GM23338 (cell line): Measurements from ENCODE around the gene SNX22. TPM values are rescaled to one million over a fixed set of nuclear protein-coding genes. Genes with fewer than 3 reads are reported as not detected.
A peak's percentile ranks its signal among the peaks of the same experiment; 100 is the strongest.

ENCODE experiments used
- ATAC-seq: fragments of 200-7000 bp; cut with Tn5 transposase; 3 replicates; pipeline ENCODE4 v1.9.1; 2020
- DNase-seq: peaks from one replicate; pipeline ENCODE4 v3.0.0-alpha.2; 2015; ENCODE audit warnings: low spot score
- H2AFZ ChIP-seq: fragments of 200-600 bp; sonication (generic); 2 replicates; pipeline ENCODE4 v1.8.0; 2016; ENCODE audit warnings: antibody characterized with exemption, mild to moderate bottlenecking, moderate library complexity
- H3F3A ChIP-seq: fragments of 200-600 bp; sonication (generic); replicated peaks from 2 replicates; pipeline ENCODE4 v1.8.0; 2017; ENCODE audit warnings: antibody characterized with exemption, mixed run types, low read depth
- H3K27ac ChIP-seq: fragments of 200-600 bp; sonication (generic); 2 replicates; pipeline ENCODE4 v1.6.1; 2016; ENCODE audit warnings: low read depth
- H3K27me3 ChIP-seq: fragments of 200-600 bp; sonication (generic); 2 replicates; pipeline ENCODE4 v1.8.0; 2016; ENCODE audit warnings: mild to moderate bottlenecking, mixed run types, moderate library complexity; ENCODE audit not compliant: insufficient read depth
- H3K36me3 ChIP-seq: fragments of 200-600 bp; sonication (generic); 2 replicates; pipeline ENCODE4 v1.8.0; 2016; ENCODE audit warnings: mild to moderate bottlenecking; ENCODE audit not compliant: insufficient read depth
- H3K4me1 ChIP-seq: fragments of 200-600 bp; sonication (generic); 2 replicates; pipeline ENCODE4 v1.8.0; 2016; ENCODE audit warnings: mild to moderate bottlenecking, moderate library complexity; ENCODE audit not compliant: insufficient read depth
- H3K4me2 ChIP-seq: fragments of 200-600 bp; sonication (generic); 2 replicates; pipeline ENCODE4 v1.7.1; 2017; ENCODE audit warnings: mixed run types
- H3K4me3 ChIP-seq: fragments of 200-600 bp; sonication (generic); 2 replicates; pipeline ENCODE4 v1.6.1; 2016; ENCODE audit warnings: mixed run types
- H3K79me2 ChIP-seq: fragments of 200-600 bp; sonication (generic); replicated peaks from 2 replicates; pipeline ENCODE4 v1.8.0; 2017; ENCODE audit warnings: mild to moderate bottlenecking; ENCODE audit not compliant: insufficient read depth
- H3K9me2 ChIP-seq: fragments of 200-600 bp; sonication (generic); 2 replicates; pipeline ENCODE4 v1.8.0; 2017; ENCODE audit not compliant: insufficient read depth
- H4K20me1 ChIP-seq: fragments of 200-600 bp; sonication (generic); replicated peaks from 2 replicates; pipeline ENCODE4 v1.8.0; 2017; ENCODE audit warnings: mild to moderate bottlenecking; ENCODE audit not compliant: insufficient read depth
- H3K27ac Mint-ChIP-seq: 2 replicates; pipeline ENCODE4 v1.8.0; 2020; ENCODE audit warnings: inconsistent platforms, mild to moderate bottlenecking, moderate library complexity, mixed read lengths
- H3K27me3 Mint-ChIP-seq: 3 replicates; pipeline ENCODE4 v1.8.0; 2022; ENCODE audit warnings: low read depth, mild to moderate bottlenecking, moderate library complexity, mixed read lengths, inconsistent platforms; ENCODE audit not compliant: insufficient read depth, poor library complexity
- H3K36me3 Mint-ChIP-seq: 3 replicates; pipeline ENCODE4 v1.8.0; 2021; ENCODE audit warnings: low read depth, mild to moderate bottlenecking, inconsistent platforms, moderate library complexity, mixed read lengths
- H3K4me1 Mint-ChIP-seq: 3 replicates; pipeline ENCODE4 v1.8.0; 2020; ENCODE audit warnings: mild to moderate bottlenecking, inconsistent platforms, mixed read lengths
- H3K4me3 Mint-ChIP-seq: 3 replicates; pipeline ENCODE4 v1.8.0; 2021; ENCODE audit warnings: moderate library complexity, mild to moderate bottlenecking, inconsistent platforms, mixed read lengths
- H3K9me3 Mint-ChIP-seq: 3 replicates; pipeline ENCODE4 v1.8.0; 2020; ENCODE audit warnings: moderate library complexity, mild to moderate bottlenecking, inconsistent platforms, mixed read lengths
- CREB1 ChIP-seq: fragments of 250-450 bp; sonication (Bioruptor Pico); IDR thresholded peaks from 2 replicates; pipeline ENCODE4 v1.5.0; 2020; ENCODE audit warnings: low read depth, mild to moderate bottlenecking, moderate library complexity
- EZH2 ChIP-seq: fragments of 200-600 bp; sonication (generic); IDR thresholded peaks from one replicate; pipeline ENCODE4 v1.8.0; 2017; ENCODE audit warnings: antibody characterized with exemption, mild to moderate bottlenecking, low read depth; ENCODE audit not compliant: unreplicated experiment
- EZH2phosphoT487 ChIP-seq: fragments of 200-600 bp; sonication (generic); IDR thresholded peaks from one replicate; pipeline ENCODE4 v1.8.1; 2018; ENCODE audit warnings: antibody characterized with exemption; ENCODE audit not compliant: unreplicated experiment
- JUNB ChIP-seq: IDR thresholded peaks from one replicate; pipeline ENCODE4 v1.6.1; 2016; ENCODE audit warnings: antibody characterized with exemption; ENCODE audit not compliant: unreplicated experiment
- NANOG ChIP-seq: IDR thresholded peaks from 2 replicates; pipeline ENCODE4 v1.6.1; 2016; ENCODE audit warnings: antibody characterized with exemption, borderline replicate concordance
- POLR2AphosphoS5 ChIP-seq: IDR thresholded peaks from 2 replicates; pipeline ENCODE4 v1.6.1; 2016; ENCODE audit warnings: antibody characterized with exemption, low read depth
- REST ChIP-seq: IDR thresholded peaks from one replicate; pipeline ENCODE4 v1.6.1; 2018; ENCODE audit warnings: antibody characterized with exemption; ENCODE audit not compliant: unreplicated experiment
- STAT1 ChIP-seq: IDR thresholded peaks from one replicate; pipeline ENCODE4 v1.6.1; 2016; ENCODE audit warnings: antibody characterized with exemption; ENCODE audit not compliant: unreplicated experiment
- ZNF114 ChIP-seq: fragments of 250-450 bp; sonication (Bioruptor Pico); IDR thresholded peaks from 2 replicates; pipeline ENCODE4 v1.5.0; 2020; ENCODE audit warnings: mild to moderate bottlenecking, moderate library complexity
- ZNF331 ChIP-seq: fragments of 250-450 bp; sonication (Bioruptor Pico); IDR thresholded peaks from 2 replicates; pipeline ENCODE4 v1.5.0; 2020; ENCODE audit warnings: low read depth, mild to moderate bottlenecking, moderate library complexity
- polyA plus RNA-seq: library from polyadenylated mRNA; unstranded; fragments of >200 nt; fragmentation: Nextera tagmentation; extraction: Ambion mirVana; gene quantifications from 2 replicates; pipeline ENCODE4 v1.2.1, GENCODE V29; 2016
- total RNA-seq: library from RNA; depleted of rRNA; stranded (reverse); fragments of >200 nt; shearing (Covaris generic); gene quantifications from 2 replicates; pipeline ENCODE4 v1.2.3, GENCODE V29; 2014
- TF ChIP-seq, protein P1 (sequence below), 2 experiments: fragments of 200-600 bp in 1 of 2; sonication (generic) in 1 of 2; conservative IDR thresholded peaks; 2 replicates each; pipeline versions ENCODE4 v1.5.1 to v1.6.1; 2016 to 2017; ENCODE audit warnings: antibody characterized with exemption in 2 of 2, low read depth in 2 of 2, mild to moderate bottlenecking in 2 of 2, moderate library complexity in 1 of 2
- TF ChIP-seq, protein P2 (sequence below): IDR thresholded peaks from 2 replicates; pipeline ENCODE4 v1.6.1; 2016; ENCODE audit warnings: antibody characterized with exemption

Gene SNX22
- total and polyA plus RNA-seq, 2 experiments from 2014 or later: 3.7 to 5.7 TPM

- peaks cover 6% of the 10 kb centered on the region for H3K27me3 Mint-ChIP-seq
- no peaks in the 10 kb centered on the region; the same call in 1 of the 3 replicates for H3K4me1 Mint-ChIP-seq
- Histone ChIP-seq H3K36me3 (no peaks in the 10 kb centered on the region), H3K27ac (no peak overlapping the region), H3K4me3 (no peak overlapping the region), H3K4me2 (no peak overlapping the region), H3K4me1 (peaks cover 3% of the 10 kb centered on the region; the same call in 1 of the 2 replicates), H3K9me2 (no peaks in the 10 kb centered on the region), H4K20me1 (no peaks in the 10 kb centered on the region; the same call in 1 of the 2 replicates), H3F3A (no peaks in the 10 kb centered on the region), H2AFZ (no peak overlapping the region), H3K79me2 (no peaks in the 10 kb centered on the region), H3K27me3 (no peaks in the 10 kb centered on the region)
- peaks cover 1% of the 10 kb centered on the region; the same call in 1 of the 3 replicates for H3K36me3 Mint-ChIP-seq
- ATAC-seq (peak; percentile 12; the same call in 1 of the 3 replicates), DNase-seq (no peak)
- no peaks in the 10 kb centered on the region; the same call in 2 of the 3 replicates for H3K9me3 Mint-ChIP-seq
- TF ChIP-seq, protein P1, sequence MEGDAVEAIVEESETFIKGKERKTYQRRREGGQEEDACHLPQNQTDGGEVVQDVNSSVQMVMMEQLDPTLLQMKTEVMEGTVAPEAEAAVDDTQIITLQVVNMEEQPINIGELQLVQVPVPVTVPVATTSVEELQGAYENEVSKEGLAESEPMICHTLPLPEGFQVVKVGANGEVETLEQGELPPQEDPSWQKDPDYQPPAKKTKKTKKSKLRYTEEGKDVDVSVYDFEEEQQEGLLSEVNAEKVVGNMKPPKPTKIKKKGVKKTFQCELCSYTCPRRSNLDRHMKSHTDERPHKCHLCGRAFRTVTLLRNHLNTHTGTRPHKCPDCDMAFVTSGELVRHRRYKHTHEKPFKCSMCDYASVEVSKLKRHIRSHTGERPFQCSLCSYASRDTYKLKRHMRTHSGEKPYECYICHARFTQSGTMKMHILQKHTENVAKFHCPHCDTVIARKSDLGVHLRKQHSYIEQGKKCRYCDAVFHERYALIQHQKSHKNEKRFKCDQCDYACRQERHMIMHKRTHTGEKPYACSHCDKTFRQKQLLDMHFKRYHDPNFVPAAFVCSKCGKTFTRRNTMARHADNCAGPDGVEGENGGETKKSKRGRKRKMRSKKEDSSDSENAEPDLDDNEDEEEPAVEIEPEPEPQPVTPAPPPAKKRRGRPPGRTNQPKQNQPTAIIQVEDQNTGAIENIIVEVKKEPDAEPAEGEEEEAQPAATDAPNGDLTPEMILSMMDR (conservative IDR thresholded peaks at IDR 0.05; ENCODE audit: low read depth in 2 of 2): peak in 1 of 2 experiments; percentile 30; a peak in 2 of 4 replicates
- TF ChIP-seq STAT1: no peak
- H3K27ac Mint-ChIP-seq: no peak overlapping the region
- no peak overlapping the region for H3K4me3 Mint-ChIP-seq
Measured at GRCh38 chr15:64143276-64143675, 8.3 kb upstream of the SNX22 start.

GRCh38 chr15:64144192-64144564 is 7.4 kb upstream of the SNX22 start:
- ATAC-seq (no peak), DNase-seq (no peak)
- H3K36me3 ChIP-seq: no peaks in the 10 kb centered on the region
- H3F3A ChIP-seq: no peaks in the 10 kb centered on the region
- no peak for TF ChIP-seq EZH2phosphoT487
- no peak for TF ChIP-seq CREB1 (CRISPR knock-in tag)
- TF ChIP-seq REST: no peak
- TF ChIP-seq, protein P2, sequence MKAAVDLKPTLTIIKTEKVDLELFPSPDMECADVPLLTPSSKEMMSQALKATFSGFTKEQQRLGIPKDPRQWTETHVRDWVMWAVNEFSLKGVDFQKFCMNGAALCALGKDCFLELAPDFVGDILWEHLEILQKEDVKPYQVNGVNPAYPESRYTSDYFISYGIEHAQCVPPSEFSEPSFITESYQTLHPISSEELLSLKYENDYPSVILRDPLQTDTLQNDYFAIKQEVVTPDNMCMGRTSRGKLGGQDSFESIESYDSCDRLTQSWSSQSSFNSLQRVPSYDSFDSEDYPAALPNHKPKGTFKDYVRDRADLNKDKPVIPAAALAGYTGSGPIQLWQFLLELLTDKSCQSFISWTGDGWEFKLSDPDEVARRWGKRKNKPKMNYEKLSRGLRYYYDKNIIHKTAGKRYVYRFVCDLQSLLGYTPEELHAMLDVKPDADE: no peak
- no peak for TF ChIP-seq POLR2AphosphoS5
- TF ChIP-seq, protein P1 (conservative IDR thresholded peaks at IDR 0.05; ENCODE audit: low read depth in 2 of 2): no peak
- TF ChIP-seq NANOG: no peak
- TF ChIP-seq EZH2: no peak
- no peak for TF ChIP-seq ZNF331 (CRISPR knock-in tag)
- TF ChIP-seq JUNB: no peak
- no peak for TF ChIP-seq ZNF114
- no peaks in the 10 kb centered on the region for H3K4me1 ChIP-seq
- no peak overlapping the region for H3K4me3 ChIP-seq
- H3K4me2 ChIP-seq: no peak overlapping the region
- H4K20me1 ChIP-seq: no peaks in the 10 kb centered on the region
- no peaks in the 10 kb centered on the region for H3K27me3 ChIP-seq
- Mint-ChIP-seq H3K4me1 (no peaks in the 10 kb centered on the region; the same call in 1 of the 3 replicates), H3K4me3 (no peak overlapping the region), H3K27ac (no peak overlapping the region), H3K27me3 (peaks cover 6% of the 10 kb centered on the region), H3K36me3 (no peaks in the 10 kb centered on the region; the same call in 2 of the 3 replicates), H3K9me3 (no peaks in the 10 kb centered on the region; the same call in 2 of the 3 replicates)
- H2AFZ ChIP-seq: no peak overlapping the region
- no peak overlapping the region for H3K27ac ChIP-seq
- H3K9me2 ChIP-seq: no peaks in the 10 kb centered on the region
- no peaks in the 10 kb centered on the region for H3K79me2 ChIP-seq
